HepG2 (cell line): ENCODE results near the gene FAM221A.

Experiments
- ATF1 ChIP-seq: IDR thresholded peaks from 2 replicates; pipeline ENCODE4 v1.6.1; 2016; ENCODE audit warnings: mild to moderate bottlenecking, control low read depth
- BHLHE40 ChIP-seq: IDR thresholded peaks from 2 replicates; pipeline ENCODE4 v1.6.1; 2011; ENCODE audit warnings: low read length, improper control_type of control experiment
- CEBPG ChIP-seq: IDR thresholded peaks from 2 replicates; pipeline ENCODE4 v1.6.1; 2016
- ELF4 ChIP-seq: sonication (generic); formaldehyde crosslinking; IDR thresholded peaks from 2 replicates; pipeline ENCODE4 v1.5.0; 2020; ENCODE audit warnings: missing genetic modification reagents, mild to moderate bottlenecking, moderate library complexity, borderline replicate concordance
- EP300 ChIP-seq, 3 experiments: sonication (generic) in 1 of 3; formaldehyde crosslinking in 1 of 3; IDR thresholded peaks; 2 replicates each; pipeline versions ENCODE4 v1.5.1 to v1.6.1; 2011 to 2020; ENCODE audit warnings: low read depth in 2 of 3, low read length in 2 of 3, borderline replicate concordance in 1 of 3, improper control_type of control experiment in 1 of 3, mild to moderate bottlenecking in 1 of 3, missing genetic modification reagents in 1 of 3, moderate library complexity in 1 of 3
- GABPA ChIP-seq, 2 experiments: IDR thresholded peaks; 2 replicates each; pipeline ENCODE4 v1.6.1; 2011 to 2016; ENCODE audit warnings: low read depth in 2 of 2, low read length in 1 of 2, missing biosample characterization in 1 of 2, missing genetic modification characterization in 1 of 2
- NFYB ChIP-seq: sonication (generic); formaldehyde crosslinking; IDR thresholded peaks from 2 replicates; pipeline ENCODE4 v1.4.0; 2020; ENCODE audit warnings: missing genetic modification reagents
- POLR2A ChIP-seq, 2 experiments: IDR thresholded peaks; 2 replicates each; pipeline ENCODE4 v1.6.1; 2011; ENCODE audit warnings: low read depth in 2 of 2, low read length in 2 of 2, mild to moderate bottlenecking in 1 of 2, moderate library complexity in 1 of 2; ENCODE audit not compliant: insufficient read depth in 1 of 2
- RELA ChIP-seq: sonication (generic); formaldehyde crosslinking; IDR thresholded peaks from 2 replicates; pipeline ENCODE4 v1.4.0; 2020; ENCODE audit warnings: missing genetic modification reagents
- SOX5 ChIP-seq: IDR thresholded peaks from 2 replicates; pipeline ENCODE4 v1.6.1; 2016; ENCODE audit warnings: borderline replicate concordance
- TF ChIP-seq, protein P1 (sequence below): sonication (generic); formaldehyde crosslinking; IDR thresholded peaks from 2 replicates; pipeline ENCODE4 v1.5.0; 2020; ENCODE audit warnings: mild to moderate bottlenecking, missing genetic modification reagents, moderate library complexity
- TF ChIP-seq, protein P2 (sequence below): sonication (generic); formaldehyde crosslinking; IDR thresholded peaks from 2 replicates; pipeline ENCODE4 v1.4.0; 2020; ENCODE audit warnings: low read depth, mild to moderate bottlenecking, missing genetic modification reagents
- TF ChIP-seq, protein P3 (sequence below): sonication (generic); formaldehyde crosslinking; IDR thresholded peaks from 2 replicates; pipeline ENCODE4 v1.5.1; 2020; ENCODE audit warnings: missing genetic modification reagents, mild to moderate bottlenecking, borderline replicate concordance

DNA sequence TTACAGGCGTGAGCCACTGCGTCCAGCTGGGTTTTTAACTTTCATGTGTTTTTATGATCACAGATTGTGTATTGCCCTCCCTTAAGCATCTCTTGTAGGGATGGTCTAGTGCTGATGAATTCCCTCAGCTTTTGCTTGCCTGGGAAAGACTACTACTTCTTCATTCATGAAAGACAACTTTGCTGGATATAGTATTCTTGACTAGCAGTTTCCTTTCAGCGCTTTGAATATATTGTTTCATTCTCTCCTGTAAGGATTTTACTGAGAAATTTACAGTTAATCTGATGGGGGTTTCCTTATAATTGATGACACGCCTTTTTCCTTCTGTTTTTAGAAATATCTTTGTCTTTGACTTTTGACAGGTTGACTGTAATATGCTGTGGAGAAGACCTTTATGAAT is 63.2 kb downstream of the FAM221A start:
- TF ChIP-seq SOX5: no peak
- TF ChIP-seq, protein P1, sequence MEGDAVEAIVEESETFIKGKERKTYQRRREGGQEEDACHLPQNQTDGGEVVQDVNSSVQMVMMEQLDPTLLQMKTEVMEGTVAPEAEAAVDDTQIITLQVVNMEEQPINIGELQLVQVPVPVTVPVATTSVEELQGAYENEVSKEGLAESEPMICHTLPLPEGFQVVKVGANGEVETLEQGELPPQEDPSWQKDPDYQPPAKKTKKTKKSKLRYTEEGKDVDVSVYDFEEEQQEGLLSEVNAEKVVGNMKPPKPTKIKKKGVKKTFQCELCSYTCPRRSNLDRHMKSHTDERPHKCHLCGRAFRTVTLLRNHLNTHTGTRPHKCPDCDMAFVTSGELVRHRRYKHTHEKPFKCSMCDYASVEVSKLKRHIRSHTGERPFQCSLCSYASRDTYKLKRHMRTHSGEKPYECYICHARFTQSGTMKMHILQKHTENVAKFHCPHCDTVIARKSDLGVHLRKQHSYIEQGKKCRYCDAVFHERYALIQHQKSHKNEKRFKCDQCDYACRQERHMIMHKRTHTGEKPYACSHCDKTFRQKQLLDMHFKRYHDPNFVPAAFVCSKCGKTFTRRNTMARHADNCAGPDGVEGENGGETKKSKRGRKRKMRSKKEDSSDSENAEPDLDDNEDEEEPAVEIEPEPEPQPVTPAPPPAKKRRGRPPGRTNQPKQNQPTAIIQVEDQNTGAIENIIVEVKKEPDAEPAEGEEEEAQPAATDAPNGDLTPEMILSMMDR: no peak
- TF ChIP-seq EP300 (IDR thresholded peaks at IDR 0.05; ENCODE audit: low read depth in 2 of 2, low read length in 2 of 2): no peak
- TF ChIP-seq EP300 (CRISPR knock-in tag; IDR thresholded peaks at IDR 0.05; ENCODE audit: borderline replicate concordance): no peak
- TF ChIP-seq POLR2A (IDR thresholded peaks at IDR 0.05; ENCODE audit: insufficient read depth in 1 of 2, low read depth in 2 of 2, low read length in 2 of 2): no peak
- TF ChIP-seq ELF4 (CRISPR knock-in tag): no peak
- TF ChIP-seq ATF1 (CRISPR knock-in tag): no peak
- TF ChIP-seq, protein P2, sequence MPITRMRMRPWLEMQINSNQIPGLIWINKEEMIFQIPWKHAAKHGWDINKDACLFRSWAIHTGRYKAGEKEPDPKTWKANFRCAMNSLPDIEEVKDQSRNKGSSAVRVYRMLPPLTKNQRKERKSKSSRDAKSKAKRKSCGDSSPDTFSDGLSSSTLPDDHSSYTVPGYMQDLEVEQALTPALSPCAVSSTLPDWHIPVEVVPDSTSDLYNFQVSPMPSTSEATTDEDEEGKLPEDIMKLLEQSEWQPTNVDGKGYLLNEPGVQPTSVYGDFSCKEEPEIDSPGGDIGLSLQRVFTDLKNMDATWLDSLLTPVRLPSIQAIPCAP (CRISPR knock-in tag): no peak
- TF ChIP-seq RELA: no peak
- no peak for TF ChIP-seq BHLHE40
- TF ChIP-seq CEBPG (CRISPR knock-in tag): no peak
- no peak for TF ChIP-seq NFYB (CRISPR knock-in tag)
- TF ChIP-seq GABPA (IDR thresholded peaks at IDR 0.05; ENCODE audit: low read depth, low read length): no peak
- TF ChIP-seq GABPA (CRISPR knock-in tag; IDR thresholded peaks at IDR 0.05; ENCODE audit: low read depth): no peak
- TF ChIP-seq, protein P3, sequence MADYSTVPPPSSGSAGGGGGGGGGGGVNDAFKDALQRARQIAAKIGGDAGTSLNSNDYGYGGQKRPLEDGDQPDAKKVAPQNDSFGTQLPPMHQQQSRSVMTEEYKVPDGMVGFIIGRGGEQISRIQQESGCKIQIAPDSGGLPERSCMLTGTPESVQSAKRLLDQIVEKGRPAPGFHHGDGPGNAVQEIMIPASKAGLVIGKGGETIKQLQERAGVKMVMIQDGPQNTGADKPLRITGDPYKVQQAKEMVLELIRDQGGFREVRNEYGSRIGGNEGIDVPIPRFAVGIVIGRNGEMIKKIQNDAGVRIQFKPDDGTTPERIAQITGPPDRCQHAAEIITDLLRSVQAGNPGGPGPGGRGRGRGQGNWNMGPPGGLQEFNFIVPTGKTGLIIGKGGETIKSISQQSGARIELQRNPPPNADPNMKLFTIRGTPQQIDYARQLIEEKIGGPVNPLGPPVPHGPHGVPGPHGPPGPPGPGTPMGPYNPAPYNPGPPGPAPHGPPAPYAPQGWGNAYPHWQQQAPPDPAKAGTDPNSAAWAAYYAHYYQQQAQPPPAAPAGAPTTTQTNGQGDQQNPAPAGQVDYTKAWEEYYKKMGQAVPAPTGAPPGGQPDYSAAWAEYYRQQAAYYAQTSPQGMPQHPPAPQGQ: no peak
